Raji (cell line): ENCODE results near the gene ZBTB4.

Experiments
- POLR2A ChIP-seq: IDR thresholded peaks from 2 replicates; pipeline ENCODE4 v1.6.1; 2011; ENCODE audit warnings: low read depth, low read length, control low read depth; ENCODE audit not compliant: insufficient read depth

The ZBTB4 gene

GRCh38 chr17:7462474-7463371 is 16.7 kb downstream of the ZBTB4 start:
- no peak for TF ChIP-seq POLR2A

GRCh38 chr17:7460850-7461660 is 18.4 kb downstream of the ZBTB4 start:
- no peak for TF ChIP-seq POLR2A

DNA sequence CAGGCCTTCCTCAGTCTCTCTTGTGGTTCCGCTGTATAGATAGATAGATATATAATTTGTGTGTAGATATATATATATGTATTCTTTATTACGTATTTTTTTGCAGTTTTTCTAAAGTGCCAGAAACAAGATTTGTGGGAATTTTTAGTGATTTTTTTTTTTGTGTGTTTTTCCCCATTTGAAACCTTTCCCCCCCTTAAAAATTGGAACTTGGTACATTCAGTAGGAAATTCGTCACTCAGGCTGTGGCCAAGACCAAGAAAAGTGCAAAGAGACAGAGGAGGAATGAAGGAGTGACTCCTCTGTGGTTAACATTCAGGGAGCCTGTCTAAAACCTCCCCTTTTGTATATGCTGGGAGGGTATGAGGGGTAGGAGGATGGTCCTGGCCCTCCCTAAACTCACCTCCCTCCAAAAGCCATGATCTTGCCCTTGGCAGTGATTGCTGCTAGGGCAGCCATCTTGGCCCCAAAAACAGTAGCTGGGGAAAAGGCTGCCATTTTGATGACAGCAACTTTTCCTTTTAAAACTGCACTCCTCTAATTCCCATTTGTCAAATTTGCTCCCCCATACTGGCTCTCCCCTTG is 19.4 kb downstream of the ZBTB4 start:
- TF ChIP-seq POLR2A, result no peak

- no peak for TF ChIP-seq POLR2A
Observed at GRCh38 chr17:7448461-7448860, 31.0 kb downstream of the ZBTB4 start.

GRCh38 chr17:7445619-7445968 is 33.8 kb downstream of the ZBTB4 start:
- no peak for TF ChIP-seq POLR2A

GRCh38 chr17:7444682-7445618 is 34.5 kb downstream of the ZBTB4 start, which contains the start of gene CHRNB1:
Gene CHRNB1 (plus strand): TSS chr17:7445061. CDS start chr17:7445128, 67 bp downstream.
- TF ChIP-seq POLR2A, result no peak

DNA sequence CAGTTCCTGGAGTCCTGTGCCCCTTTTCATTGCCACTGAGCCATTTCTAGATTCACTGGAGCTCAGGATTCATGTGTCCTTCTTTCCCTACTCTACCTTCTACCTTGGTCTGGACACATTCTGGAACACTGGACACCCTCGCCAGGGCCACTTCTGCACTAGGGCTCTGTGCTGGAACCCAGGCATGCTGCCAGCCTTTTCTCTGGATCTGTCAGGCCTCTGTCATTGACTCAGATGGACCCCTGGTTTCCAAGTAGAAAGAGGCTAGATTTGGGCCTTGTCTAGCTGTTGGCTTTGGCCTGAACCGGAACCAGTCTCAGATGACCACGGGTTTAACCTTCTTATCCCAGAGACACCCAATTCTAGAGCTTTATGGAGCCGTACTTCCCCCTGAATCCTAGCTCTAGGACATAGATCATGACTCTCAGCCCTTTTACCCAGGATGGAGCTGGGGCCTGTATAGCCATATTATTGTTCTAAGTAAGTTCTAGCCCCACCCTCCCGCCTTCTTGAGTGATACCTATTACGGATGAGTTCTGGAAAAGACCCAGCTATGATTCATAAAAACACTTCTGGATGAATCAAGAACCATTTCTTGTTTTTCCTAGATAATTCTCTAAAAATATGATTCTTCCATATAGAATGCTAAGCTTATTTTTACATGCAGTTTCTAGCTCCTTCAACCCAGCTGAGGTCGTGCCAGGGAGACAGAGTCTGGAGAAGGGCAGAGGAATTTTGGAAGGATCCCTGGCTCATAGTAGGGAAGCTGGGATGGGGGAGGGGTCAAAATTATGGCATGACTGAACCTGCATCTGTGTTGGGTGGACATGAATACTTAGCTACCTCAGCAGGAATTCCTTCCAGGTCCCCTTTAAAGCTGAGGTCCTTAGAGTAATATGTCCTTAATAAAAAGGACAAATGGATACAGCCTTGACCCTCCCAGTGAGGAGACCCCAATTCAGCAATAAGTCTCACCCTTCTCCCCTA is 35.6 kb downstream of the ZBTB4 start:
- no peak for TF ChIP-seq POLR2A

- TF ChIP-seq POLR2A, result no peak
Observed at GRCh38 chr17:7442142-7442541, 37.3 kb downstream of the ZBTB4 start.

DNA sequence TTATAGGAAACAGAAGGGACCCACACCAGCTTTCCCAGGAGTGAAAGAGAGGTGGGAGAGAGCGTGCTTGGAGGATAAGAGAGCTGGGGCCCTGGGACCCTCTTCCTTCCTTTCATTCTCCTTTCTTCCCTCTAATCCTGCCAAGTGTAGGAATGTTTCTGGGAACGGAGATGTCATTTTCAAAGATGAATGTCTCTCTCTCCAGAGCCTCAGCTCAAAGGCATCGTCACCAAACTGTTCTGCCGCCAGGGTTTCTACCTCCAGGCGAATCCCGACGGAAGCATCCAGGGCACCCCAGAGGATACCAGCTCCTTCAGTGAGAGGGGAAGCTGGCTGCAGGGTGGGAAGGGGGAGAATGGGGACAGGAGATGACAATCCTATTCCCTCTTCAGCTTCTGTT is 38.2 kb downstream of the ZBTB4 start:
- no peak for TF ChIP-seq POLR2A

DNA sequence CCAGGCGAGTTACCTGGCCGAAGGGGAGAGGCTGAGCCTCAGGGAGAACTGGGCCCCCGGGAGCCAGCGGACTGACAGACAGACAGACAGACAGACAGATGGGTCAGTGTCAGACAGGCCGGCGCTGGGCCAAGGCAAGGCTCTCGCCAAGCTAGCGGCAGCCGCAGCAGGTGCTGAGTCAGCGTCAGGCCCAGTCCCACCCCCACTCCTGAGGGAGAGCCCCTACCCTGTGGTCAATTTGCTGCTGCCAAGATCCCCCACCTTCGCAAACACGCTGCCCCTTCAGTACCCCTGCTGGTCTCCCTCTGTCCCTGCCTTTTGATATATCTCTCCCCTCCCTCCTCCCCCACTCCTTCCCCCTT is 38.6 kb downstream of the ZBTB4 start:
- peak; percentile 23; the same call in 1 of the 2 replicates for TF ChIP-seq POLR2A

DNA sequence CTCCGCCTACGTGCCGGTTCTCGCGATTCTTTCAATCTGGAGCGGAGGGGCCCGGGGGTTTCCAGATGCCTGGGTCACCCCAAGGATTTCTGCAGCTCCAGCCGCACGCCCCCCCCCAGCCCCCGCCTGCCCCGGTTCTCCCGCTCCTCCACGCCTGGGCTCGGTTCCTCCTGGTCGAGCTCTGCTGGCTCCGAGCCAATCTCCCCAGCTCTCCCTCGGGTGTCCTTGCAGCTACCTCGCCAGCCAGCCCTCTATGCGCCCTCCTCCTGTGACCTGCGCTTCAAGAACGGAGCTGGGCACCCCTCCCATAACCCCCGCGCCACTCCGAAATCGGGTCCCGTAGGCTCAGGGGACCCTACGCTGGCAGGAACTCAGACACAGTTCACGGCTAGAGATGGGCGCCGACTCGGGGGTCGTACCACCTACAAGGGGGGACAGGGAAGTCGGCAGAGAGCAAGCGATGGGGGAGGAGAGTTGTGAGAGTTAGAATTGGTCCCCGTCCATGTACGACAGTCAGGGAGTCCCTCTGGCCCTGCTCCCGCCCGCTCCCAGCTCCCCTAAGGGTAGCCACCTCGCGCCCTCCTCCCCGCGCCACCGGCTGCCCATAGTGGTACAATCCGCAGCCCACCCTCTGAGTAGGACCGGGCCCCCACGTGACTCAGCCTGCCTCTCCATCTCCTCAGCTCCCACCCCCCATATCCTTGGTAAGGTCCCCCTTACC is 39.2 kb downstream of the ZBTB4 start:
- TF ChIP-seq POLR2A, result peak; percentile 28; the same call in 1 of the 2 replicates

- no peak for TF ChIP-seq POLR2A
Observed at GRCh38 chr17:7439462-7440112, 39.8 kb downstream of the ZBTB4 start, which contains the start of gene FGF11. Gene FGF11 (plus strand): TSS chr17:7439512. CDS start chr17:7439621, 109 bp downstream.
